ENCODE results near the gene CCDC191.

The CCDC191 gene

GRCh38 chr3:114025451-114025850 is 30.9 kb downstream of the CCDC191 start:
- Histone ChIP-seq H3K9ac (ENCODE audit: low read length) (no peak overlapping the region), H2AFZ (ENCODE audit: low read length) (no peak overlapping the region), H3K9me2 (ENCODE audit: low read depth, low read length) (no peaks in the 10 kb centered on the region), H3K4me2 (ENCODE audit: low read length) (no peak overlapping the region), H3K79me2 (ENCODE audit: insufficient read depth, low read length) (no peaks in the 10 kb centered on the region), H3K27ac (ENCODE audit: low read depth, low read length, poor library complexity, severe bottlenecking) (no peak overlapping the region), H3K4me1 (ENCODE audit: insufficient read depth, low read length, severe bottlenecking) (no peaks in the 10 kb centered on the region), H3K4me3 (ENCODE audit: low read depth, low read length, poor library complexity, severe bottlenecking) (no peak overlapping the region), H4K20me1 (ENCODE audit: insufficient read depth, low read length) (no peaks in the 10 kb centered on the region), H3K9me3 (ENCODE audit: low read length) (no peaks in the 10 kb centered on the region), H3K27me3 (ENCODE audit: insufficient read depth, low read length) (no peaks in the 10 kb centered on the region), H3K36me3 (ENCODE audit: insufficient read depth, low read length) (no peaks in the 10 kb centered on the region), H3F3A (ENCODE audit: insufficient read depth, low read length) (no peaks in the 10 kb centered on the region)
- no peak for TF ChIP-seq EZH2 (IDR thresholded peaks at IDR 0.05; ENCODE audit: borderline replicate concordance, low read length)
- no peak for TF ChIP-seq CTCF (IDR thresholded peaks at IDR 0.05; ENCODE audit: low read length)

GRCh38 chr3:114022145-114022802 is 34.1 kb downstream of the CCDC191 start:
- Histone ChIP-seq H3K4me2 (ENCODE audit: low read length) (no peak overlapping the region), H3K27me3 (ENCODE audit: insufficient read depth, low read length) (no peaks in the 10 kb centered on the region)
- no peak for TF ChIP-seq CTCF (IDR thresholded peaks at IDR 0.05; ENCODE audit: low read length)
- no peak for TF ChIP-seq EZH2 (IDR thresholded peaks at IDR 0.05; ENCODE audit: borderline replicate concordance, low read length)

GRCh38 chr3:114020907-114021306 is 35.4 kb downstream of the CCDC191 start:
- Histone ChIP-seq H3K4me1 (ENCODE audit: insufficient read depth, low read length, severe bottlenecking) (no peaks in the 10 kb centered on the region), H3K27ac (ENCODE audit: low read depth, low read length, poor library complexity, severe bottlenecking) (no peak overlapping the region), H3K79me2 (ENCODE audit: insufficient read depth, low read length) (no peaks in the 10 kb centered on the region), H3F3A (ENCODE audit: insufficient read depth, low read length) (no peaks in the 10 kb centered on the region), H3K27me3 (ENCODE audit: insufficient read depth, low read length) (no peaks in the 10 kb centered on the region), H3K9ac (ENCODE audit: low read length) (no peak overlapping the region), H3K36me3 (ENCODE audit: insufficient read depth, low read length) (no peaks in the 10 kb centered on the region), H3K9me2 (ENCODE audit: low read depth, low read length) (no peaks in the 10 kb centered on the region), H4K20me1 (ENCODE audit: insufficient read depth, low read length) (no peaks in the 10 kb centered on the region), H3K9me3 (ENCODE audit: low read length) (no peaks in the 10 kb centered on the region), H2AFZ (ENCODE audit: low read length) (no peak overlapping the region), H3K4me2 (ENCODE audit: low read length) (no peak overlapping the region), H3K4me3 (ENCODE audit: low read depth, low read length, poor library complexity, severe bottlenecking) (no peak overlapping the region)
- no peak for TF ChIP-seq EZH2 (IDR thresholded peaks at IDR 0.05; ENCODE audit: borderline replicate concordance, low read length)
- no peak for TF ChIP-seq CTCF (IDR thresholded peaks at IDR 0.05; ENCODE audit: low read length)

More at GRCh38 chr3:114022145-114022802, 34.1 kb downstream of the CCDC191 start:
- no peaks in the 10 kb centered on the region for H3K4me1 ChIP-seq (ENCODE audit: insufficient read depth, low read length, severe bottlenecking)
- no peak overlapping the region for H2AFZ ChIP-seq (ENCODE audit: low read length)
- H3K9me3 ChIP-seq (ENCODE audit: low read length) = no peaks in the 10 kb centered on the region
- no peak overlapping the region for H3K9ac ChIP-seq (ENCODE audit: low read length)
- no peaks in the 10 kb centered on the region for H3K79me2 ChIP-seq (ENCODE audit: insufficient read depth, low read length)
- no peak overlapping the region for H3K27ac ChIP-seq (ENCODE audit: low read depth, low read length, poor library complexity, severe bottlenecking)
- no peaks in the 10 kb centered on the region for H3F3A ChIP-seq (ENCODE audit: insufficient read depth, low read length)
- H3K4me3 ChIP-seq (ENCODE audit: low read depth, low read length, poor library complexity, severe bottlenecking) = no peak overlapping the region
- no peaks in the 10 kb centered on the region for H3K9me2 ChIP-seq (ENCODE audit: low read depth, low read length)
- H3K36me3 ChIP-seq (ENCODE audit: insufficient read depth, low read length) = no peaks in the 10 kb centered on the region
- H4K20me1 ChIP-seq (ENCODE audit: insufficient read depth, low read length) = no peaks in the 10 kb centered on the region

Measured in OCI-LY1 (cell line).